Activated T-cell treated with anti-CD3 and anti-CD28 coated beads for 24 hours (primary cell): ENCODE data around the gene ZNF740.

Source experiments
- DNase-seq: peaks from one replicate; pipeline ENCODE4 v3.0.0-alpha.2; 2020; ENCODE audit warnings: low read depth

Gene ZNF740

GRCh38 chr12:53227341-53227740 lies 46.8 kb downstream of the ZNF740 start:
- DNase-seq: no peak

GRCh38 chr12:53227836-53228235 lies 47.3 kb downstream of the ZNF740 start:
- no peak for DNase-seq

GRCh38 chr12:53229454-53229853 lies 48.9 kb downstream of the ZNF740 start:
- no peak for DNase-seq

GRCh38 chr12:53230108-53230845 lies 49.8 kb downstream of the ZNF740 start:
- DNase-seq: no peak

- no peak for DNase-seq
Measured at GRCh38 chr12:53231671-53231920, 51.1 kb downstream of the ZNF740 start.

- peak; percentile 63 for DNase-seq
Measured at GRCh38 chr12:53231921-53232645, 51.6 kb downstream of the ZNF740 start, which contains the start of gene RARG. Gene RARG (minus strand): TSS chr12:53232209. CDS start chr12:53227545, 4,664 bp downstream.

GRCh38 chr12:53232646-53233461 lies 52.3 kb downstream of the ZNF740 start:
- DNase-seq: no peak

GRCh38 chr12:53233671-53234121 lies 53.2 kb downstream of the ZNF740 start:
- DNase-seq: no peak

- no peak for DNase-seq
Measured at GRCh38 chr12:53234271-53234914, 53.9 kb downstream of the ZNF740 start.

- DNase-seq: no peak
Measured at GRCh38 chr12:53235164-53235563, 54.6 kb downstream of the ZNF740 start.

- no peak for DNase-seq
Measured at GRCh38 chr12:53235742-53236442, 55.4 kb downstream of the ZNF740 start.

- no peak for DNase-seq
Measured at GRCh38 chr12:53236443-53237111, 56.1 kb downstream of the ZNF740 start.

- no peak for DNase-seq
Measured at GRCh38 chr12:53239643-53240258, 59.2 kb downstream of the ZNF740 start.

- no peak for DNase-seq
Measured at GRCh38 chr12:53241623-53242412, 61.3 kb downstream of the ZNF740 start.

- no peak for DNase-seq
Measured at GRCh38 chr12:53244337-53244736, 63.8 kb downstream of the ZNF740 start.
